GM19351 (cell line): ENCODE measurements around the gene SUDS3.

Experiments used
- ATAC-seq: cut with Tn5 transposase; IDR thresholded peaks from one replicate; pipeline ENCODE4 v1.9.1; 2021; ENCODE audit warnings: mild to moderate bottlenecking, moderate library complexity; ENCODE audit not compliant: unreplicated experiment

SUDS3 gene

DNA sequence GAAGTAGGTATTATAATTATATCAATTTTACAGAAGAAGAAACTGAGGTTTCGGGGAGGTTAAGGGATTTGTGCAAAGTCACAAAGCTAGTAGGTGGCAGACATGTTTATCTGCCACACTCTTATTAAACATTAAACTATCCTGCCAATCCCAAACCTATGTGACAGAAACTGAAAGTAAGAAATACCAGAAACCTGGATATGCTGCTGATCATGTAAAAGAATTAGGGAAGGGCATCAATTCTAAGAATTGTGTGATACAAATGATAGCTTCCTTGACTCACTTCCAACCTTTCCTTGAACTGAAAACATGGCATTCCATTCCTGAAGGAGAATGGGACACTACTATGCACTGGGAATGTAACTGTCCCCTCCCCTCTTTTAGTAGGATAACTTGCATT is 20.5 kb upstream of the SUDS3 start:
- ATAC-seq: no peak

- ATAC-seq: peak; percentile 37
Observed at GRCh38 chr12:118356809-118357256, 19.5 kb upstream of the SUDS3 start.

DNA sequence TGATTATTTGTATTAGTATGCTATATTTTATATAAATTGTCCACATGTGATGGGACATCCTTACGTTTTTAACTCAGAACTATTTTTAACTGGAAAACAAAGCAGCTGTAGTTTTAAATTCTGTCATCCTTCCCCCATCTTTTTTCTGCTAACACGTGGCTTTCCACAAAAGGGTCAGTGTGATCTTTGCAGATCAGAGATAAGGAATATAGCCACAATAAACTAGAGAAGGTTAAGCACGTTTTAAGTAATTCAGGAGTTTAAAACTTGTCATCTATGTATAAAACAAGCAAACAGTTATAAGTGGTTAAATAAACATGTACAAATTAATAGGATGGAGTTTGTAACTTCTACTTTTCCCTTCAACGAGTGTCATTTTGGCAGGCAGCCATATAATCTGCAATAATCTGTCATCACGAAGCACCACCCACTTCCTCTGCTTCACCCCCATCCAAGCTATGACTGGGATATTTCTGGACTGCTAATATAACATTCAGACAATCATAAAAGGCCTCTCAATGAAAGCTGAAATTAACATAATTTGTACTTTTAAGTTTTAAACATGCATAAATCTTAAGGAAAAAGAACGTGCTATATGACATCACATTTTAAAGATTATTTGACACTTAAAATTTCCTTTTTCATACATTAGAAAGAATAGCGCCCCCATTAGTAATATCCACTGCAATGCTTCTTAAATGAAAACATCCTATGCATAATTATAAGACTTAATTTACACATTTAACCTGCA is 18.9 kb upstream of the SUDS3 start:
- ATAC-seq: peak; percentile 55

GRCh38 chr12:118358008-118358359 is 18.4 kb upstream of the SUDS3 start:
- no peak for ATAC-seq

DNA sequence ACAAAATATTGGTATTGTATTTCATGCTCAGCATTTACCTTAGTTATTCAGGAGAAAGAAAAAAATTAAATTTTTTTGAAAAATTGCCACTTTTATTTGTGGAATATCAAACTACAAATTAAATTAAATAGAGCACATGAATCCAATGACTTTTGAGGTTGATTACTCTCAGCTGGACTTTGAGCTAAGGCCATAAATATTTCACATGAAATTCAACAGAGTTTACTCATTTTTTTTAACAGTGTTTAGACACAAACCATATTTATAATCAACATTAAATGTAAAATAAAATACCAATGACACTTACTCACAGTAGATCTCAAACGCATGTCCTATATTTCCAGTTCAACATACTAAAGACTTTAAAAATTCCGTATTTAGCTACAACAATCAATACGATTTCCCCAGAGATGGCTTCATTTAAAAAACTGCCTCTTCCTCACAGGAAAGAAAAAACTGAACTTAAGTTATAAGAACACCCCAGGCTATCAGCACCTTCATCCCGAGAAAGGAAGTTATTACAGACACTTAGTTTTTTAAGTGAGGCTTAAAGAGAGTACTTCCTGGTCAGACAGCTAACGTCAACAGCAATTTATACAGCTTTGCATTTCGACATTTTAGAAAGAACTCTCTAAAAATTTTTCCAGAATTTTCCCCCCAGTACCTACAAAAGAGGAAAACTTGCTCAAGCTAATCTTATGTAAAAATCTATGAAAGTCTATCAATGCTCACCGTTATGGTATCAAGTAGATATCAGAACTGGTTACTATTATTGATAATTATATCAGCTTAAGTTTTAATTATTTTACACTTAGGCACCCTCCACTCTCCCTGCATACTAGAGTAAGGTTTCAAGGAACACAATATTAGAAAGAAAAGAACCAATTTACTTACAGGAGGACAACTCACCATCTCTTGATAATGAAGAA is 17.5 kb upstream of the SUDS3 start:
- ATAC-seq: no peak

- peak; percentile 39 for ATAC-seq
Observed at GRCh38 chr12:118359541-118359915, 16.8 kb upstream of the SUDS3 start.

DNA sequence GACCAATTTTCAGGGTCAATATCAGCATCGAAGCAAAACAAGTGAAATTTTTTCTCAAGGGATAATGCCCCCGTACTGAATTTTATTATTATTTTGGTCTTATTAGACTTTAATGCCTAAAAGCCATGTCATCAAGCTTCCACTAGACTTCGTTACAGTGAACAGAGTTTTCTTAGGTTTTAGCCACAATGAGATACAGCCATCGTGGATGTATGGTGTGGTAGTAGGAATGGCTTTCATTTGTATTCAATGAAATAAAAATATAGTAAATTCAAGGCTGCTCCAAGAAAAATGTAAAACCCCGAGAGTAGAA is 15.3 kb upstream of the SUDS3 start:
- ATAC-seq: no peak

DNA sequence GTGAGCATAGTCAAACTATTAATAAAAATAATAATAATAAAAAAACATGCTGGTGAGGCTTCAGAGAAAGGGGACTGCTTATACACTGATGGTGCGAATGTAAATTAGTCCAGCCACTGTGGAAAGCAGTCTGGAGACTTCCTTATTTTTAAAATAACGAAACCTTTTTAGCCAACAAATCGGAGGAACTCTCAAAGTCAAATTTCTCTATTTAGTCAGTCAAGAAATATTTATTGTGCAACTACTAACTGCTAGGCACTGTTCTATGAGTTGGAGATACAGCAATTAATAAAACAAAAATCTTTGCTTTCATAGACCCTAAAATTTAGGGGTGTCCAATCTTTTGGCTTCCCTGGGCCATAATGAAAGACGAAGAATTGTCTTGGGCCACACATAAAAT is 14.5 kb upstream of the SUDS3 start:
- ATAC-seq: no peak

DNA sequence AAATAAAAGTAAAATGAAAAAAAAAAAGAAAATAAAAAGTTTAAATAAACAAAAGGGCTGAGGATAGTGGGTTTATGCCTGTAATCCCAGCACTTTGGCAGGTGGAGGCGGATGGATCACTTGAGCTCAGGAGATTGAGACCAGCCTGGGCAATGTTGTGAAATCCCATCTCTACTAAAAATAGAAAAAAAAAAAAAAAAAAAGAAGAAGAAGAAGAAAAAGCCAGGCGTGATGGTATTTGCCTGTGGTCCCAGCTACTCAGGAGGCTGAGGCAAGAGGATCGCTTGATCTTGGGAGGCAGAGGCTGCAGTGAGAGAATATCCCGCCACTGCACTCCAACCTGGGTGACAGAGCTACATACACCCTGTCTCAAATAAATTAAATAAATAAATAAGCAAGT is 7.5 kb upstream of the SUDS3 start:
- no peak for ATAC-seq

- no peak for ATAC-seq
Observed at GRCh38 chr12:118370601-118371000, 5.8 kb upstream of the SUDS3 start.

DNA sequence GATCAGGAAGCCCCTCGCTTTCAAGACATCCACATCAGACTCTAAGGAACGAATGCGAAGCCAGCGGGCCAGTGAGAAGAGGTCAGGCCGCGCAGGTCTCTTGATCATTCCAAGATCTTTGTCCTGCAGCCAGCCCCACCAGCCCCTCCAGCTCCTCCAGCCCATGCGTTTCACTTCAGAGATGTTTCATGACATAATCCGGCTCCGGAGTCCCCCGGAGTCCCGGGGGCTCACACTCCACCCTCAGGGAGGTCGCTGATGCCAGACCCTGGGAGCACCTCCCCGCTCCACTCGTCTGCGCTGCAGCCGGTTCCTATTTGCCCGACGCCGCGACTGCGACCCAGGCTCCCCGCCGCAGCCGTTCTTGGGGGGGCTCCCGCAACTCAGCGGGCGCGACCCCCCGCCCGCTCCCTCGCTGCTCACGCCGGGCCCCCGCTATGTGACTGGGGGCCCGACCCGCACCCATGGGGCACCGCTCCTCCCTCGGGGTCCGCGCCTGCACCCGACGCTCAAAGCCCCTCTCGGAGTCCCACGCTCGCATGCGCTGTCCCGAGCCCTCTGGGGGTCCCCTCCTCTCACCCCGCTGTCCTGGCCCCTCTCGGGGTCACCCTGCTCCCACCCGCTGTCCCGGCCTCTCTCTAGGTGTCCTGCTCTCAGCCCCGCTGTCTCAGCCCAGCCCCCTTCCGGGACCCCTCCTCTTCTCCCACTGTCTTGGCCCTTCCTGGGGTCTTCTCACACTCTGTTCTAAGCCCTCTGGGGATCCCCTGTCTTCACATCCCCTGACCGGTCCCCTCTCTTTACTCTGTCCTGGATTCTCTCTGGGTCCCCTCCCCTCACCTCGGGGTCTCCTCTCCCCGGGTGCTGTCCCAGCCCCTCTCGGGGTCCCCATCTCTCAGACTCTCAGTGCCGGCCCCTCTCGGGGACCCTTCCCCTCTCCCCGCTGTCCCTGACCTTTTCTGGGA is 4.8 kb upstream of the SUDS3 start:
- no peak for ATAC-seq

DNA sequence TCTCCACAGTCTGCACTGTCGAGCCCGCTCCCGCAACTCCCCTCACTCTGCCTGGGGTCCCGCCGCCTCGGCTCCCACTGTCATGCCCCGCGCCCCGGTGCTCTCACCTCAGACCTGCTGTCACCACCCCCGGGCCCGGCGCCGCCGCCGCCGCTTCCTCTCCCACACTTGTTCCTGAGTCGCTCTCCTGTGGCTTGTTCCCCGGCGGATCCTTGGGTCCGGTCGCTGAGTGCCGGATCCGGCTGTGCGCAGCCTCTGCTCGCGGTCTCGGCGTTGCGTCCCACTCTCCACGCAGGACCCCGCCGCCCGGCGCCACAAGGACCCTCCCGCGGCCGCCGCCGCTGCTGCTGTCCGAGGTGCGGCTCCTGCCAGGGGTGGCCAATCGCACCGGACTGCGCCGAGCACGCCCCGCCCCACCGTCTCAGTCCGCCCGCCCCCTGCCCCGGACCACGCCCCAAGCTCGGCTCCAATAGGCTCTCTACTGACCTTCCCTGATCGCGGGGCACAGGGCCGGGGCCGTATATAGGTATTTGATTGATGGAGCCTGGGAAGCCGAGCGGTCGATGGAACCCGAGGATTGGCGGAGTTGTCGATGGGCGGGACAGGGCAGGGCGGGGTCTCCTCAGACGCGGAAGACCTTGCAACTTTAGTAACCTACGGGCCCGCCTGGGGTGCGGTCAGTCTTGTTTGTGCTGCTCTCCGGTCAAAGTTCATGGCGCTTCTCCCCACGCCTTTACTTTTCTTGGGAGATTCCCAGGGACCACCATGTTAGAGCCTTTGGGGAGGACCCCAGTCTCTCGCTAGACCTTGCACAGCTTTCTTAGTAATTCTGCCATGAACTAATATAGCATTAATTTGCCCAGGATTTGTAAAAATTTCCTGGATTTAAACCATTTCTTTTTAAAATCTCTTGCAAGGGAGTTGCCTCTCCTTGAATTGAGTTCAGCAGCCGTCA is 3.5 kb upstream of the SUDS3 start, which contains the start of gene TAOK3:
TAOK3 (minus strand) TSS at position 367 of the 955 bp plus-strand sequence. CDS start 117,340 bp downstream, outside the sequence.
- ATAC-seq: peak; percentile 74

DNA sequence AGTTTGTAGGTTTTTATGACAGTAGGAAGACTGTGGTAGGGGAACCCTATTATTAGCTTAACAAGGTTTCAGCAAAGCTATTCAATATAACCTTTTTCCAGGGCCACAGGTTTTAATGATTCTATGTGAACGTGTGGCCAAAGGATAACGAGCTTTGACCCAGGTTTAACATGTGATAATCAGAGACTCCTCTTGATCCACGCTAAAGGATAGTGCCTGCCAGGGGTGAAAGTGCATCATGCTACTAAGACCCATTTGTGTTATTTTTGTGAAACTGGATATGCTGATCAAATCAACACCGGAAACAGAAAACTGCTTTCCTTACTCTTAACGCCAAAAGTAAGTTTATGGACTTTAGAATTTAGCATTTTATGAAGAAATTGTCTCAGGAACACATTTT is 2.7 kb upstream of the SUDS3 start:
- ATAC-seq: no peak

GRCh38 chr12:118374126-118374725 is 2.1 kb upstream of the SUDS3 start:
- ATAC-seq: no peak

GRCh38 chr12:118374909-118375308 is 1.4 kb upstream of the SUDS3 start:
- no peak for ATAC-seq

DNA sequence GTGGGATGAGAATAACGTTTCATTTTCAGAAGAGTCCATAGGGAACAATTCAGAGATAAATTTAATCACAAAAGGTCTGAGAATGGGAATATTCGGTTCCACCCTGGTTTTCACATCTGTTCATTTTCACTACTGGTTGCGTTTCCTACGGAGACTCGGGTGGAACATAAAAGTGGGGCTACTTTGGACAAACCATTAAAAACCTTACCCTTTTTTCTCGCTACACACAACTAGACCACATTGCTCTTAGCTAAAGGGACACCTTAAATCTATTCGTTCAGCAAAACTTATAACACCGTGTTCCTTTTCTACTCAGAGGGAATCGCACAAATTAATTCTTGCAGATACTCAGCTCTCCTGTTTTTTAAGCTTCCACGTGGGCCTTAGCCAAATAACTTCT is 1.0 kb upstream of the SUDS3 start:
- ATAC-seq: no peak

DNA sequence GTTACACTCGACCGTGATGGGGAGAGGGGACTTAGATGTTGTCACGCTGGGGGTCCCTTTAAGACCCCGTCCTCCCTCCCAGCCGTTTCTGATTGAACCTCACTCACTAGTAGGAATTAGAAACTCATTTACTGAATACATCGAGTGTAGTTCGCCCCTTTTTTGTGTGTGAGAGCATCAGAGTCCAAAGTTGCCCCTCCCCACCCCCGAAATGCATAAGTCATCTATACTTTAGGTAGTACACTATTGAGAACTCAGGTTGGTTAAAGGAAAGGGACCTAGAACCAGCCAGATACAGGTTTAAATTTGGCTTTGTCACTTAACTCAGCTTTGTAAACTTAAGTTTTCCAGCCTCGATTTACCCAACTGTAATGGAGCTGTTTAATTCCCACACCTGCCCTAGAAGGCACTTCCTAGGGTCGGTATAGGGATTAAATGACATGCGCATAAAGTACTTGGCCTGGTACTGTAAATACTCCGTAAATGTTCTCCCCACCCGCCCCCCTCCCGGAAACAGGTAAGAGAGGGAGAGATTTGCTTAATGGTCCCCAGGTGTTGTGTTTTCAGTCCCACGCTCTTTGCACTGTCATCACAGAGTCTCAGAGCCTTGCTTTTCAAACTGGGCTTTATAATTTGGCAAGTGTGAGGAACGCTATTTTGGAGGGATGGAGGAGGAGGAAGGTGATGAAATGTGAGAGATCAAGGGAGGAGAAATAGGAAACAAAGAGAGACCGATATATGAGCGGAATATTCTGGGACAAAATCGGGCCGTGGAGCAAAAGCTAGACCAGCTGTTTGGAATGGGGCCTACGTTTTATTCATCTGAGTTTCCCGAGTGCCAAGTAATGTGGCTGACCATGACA is 897 bp downstream of the SUDS3 start:
- ATAC-seq: no peak

DNA sequence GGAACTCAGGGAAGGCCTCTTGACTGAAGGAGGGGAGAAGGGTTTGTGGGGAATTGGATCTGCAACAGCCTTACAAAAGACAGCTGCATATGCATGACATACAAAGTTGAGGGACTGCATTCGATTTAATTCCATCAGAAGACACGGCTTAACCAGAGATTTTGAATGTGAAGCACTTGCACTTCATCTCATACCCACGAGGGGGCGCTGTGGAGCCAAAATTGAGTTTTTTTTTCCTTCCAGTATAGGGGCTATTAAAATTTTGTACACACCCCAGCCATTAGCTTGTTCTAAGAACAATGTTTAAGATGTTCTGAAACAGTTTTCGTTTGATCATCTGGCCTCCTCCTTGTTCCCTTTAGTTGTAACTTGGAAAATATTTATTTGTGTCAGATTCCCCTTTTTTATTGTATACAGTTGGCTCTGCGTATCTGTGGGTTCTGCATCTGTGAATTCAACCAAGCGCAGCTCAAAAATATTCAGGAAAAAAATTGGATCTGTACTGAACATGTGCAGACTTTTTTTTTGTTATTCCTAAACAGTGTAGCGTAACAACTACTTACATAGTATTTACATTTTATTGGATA is 1.6 kb downstream of the SUDS3 start:
- ATAC-seq: no peak
